Gastroesophageal sphincter (tissue), 3 donors: Measurements from ENCODE around the gene TMEM178A.

Experiments used
- CTCF ChIP-seq, 4 experiments: fragments of 200-600 bp in 2 of 4; fragments of 450-650 bp in 2 of 4; sonication (generic) in 1 of 4; IDR thresholded peaks; one replicate each; pipeline ENCODE4 v1.5.1; 2017 to 2019; ENCODE audit warnings: antibody characterized with exemption in 4 of 4, mild to moderate bottlenecking in 2 of 4, moderate library complexity in 2 of 4
- EP300 ChIP-seq: sonication (generic); formaldehyde crosslinking; IDR thresholded peaks from one replicate; pipeline ENCODE4 v1.6.1; 2017; ENCODE audit warnings: antibody characterized with exemption, mild to moderate bottlenecking
- POLR2A ChIP-seq, 2 donors: fragments of 450-650 bp; IDR thresholded peaks; one replicate each; pipeline ENCODE4 v1.6.1; 2017; ENCODE audit warnings: antibody characterized with exemption in 2 of 2, mild to moderate bottlenecking in 2 of 2, moderate library complexity in 1 of 2

GRCh38 chr2:39664888-39665591, 677 bp upstream of the TMEM178A start:
- TF ChIP-seq EP300 (no peak), CTCF (IDR thresholded peaks at IDR 0.05) (no peak), POLR2A (IDR thresholded peaks at IDR 0.05) (no peak)
